Neural cell (in vitro differentiated cells): ENCODE measurements around the gene EN2. TPM values are rescaled to one million over a fixed set of nuclear protein-coding genes. Genes with fewer than 3 reads are reported as not detected.

ENCODE experiments used
- H2AFZ ChIP-seq: fragments of 200-600, 300-800 bp; sonication (generic), shearing (Covaris generic); 2 replicates; pipeline ENCODE4 v1.6.0; 2014; ENCODE audit warnings: low read depth, mild to moderate bottlenecking, antibody characterized with exemption, low read length, moderate library complexity
- H3F3A ChIP-seq: fragments of 200-600 bp; shearing (Covaris generic); 2 replicates; pipeline ENCODE4 v1.6.1; 2016; ENCODE audit warnings: mild to moderate bottlenecking, moderate library complexity, mixed read lengths, antibody characterized with exemption, low read length; ENCODE audit not compliant: insufficient read depth, poor library complexity, severe bottlenecking
- H3K27ac ChIP-seq: fragments of 200-600, 300-800 bp; sonication (generic), shearing (Covaris generic); 2 replicates; pipeline ENCODE4 v1.5.1; 2014; ENCODE audit warnings: mild to moderate bottlenecking, low read length, moderate library complexity
- H3K27me3 ChIP-seq: fragments of 300-800, 200-600 bp; sonication (generic), shearing (Covaris generic); 2 replicates; pipeline ENCODE4 v1.6.0; 2014; ENCODE audit warnings: mild to moderate bottlenecking, low read depth, low read length, moderate library complexity; ENCODE audit not compliant: insufficient read depth
- H3K36me3 ChIP-seq: fragments of 300-800, 200-600 bp; sonication (generic), shearing (Covaris generic); 2 replicates; pipeline ENCODE4 v1.5.1; 2014; ENCODE audit warnings: mild to moderate bottlenecking, antibody characterized with exemption, low read length, moderate library complexity; ENCODE audit not compliant: insufficient read depth
- H3K4me2 ChIP-seq: fragments of 300-800, 200-600 bp; sonication (generic), shearing (Covaris generic); 2 replicates; pipeline ENCODE4 v1.6.0; 2014; ENCODE audit warnings: mild to moderate bottlenecking, low read length
- H3K4me3 ChIP-seq: fragments of 300-800, 200-600 bp; sonication (generic), shearing (Covaris generic); 2 replicates; pipeline ENCODE4 v1.5.1; 2014; ENCODE audit warnings: mild to moderate bottlenecking, low read length, moderate library complexity
- H3K79me2 ChIP-seq: fragments of 200-600 bp; shearing (Covaris generic); replicated peaks from 2 replicates; pipeline ENCODE4 v1.6.0; 2014; ENCODE audit warnings: mild to moderate bottlenecking, low read length, moderate library complexity; ENCODE audit not compliant: insufficient read depth
- H3K9ac ChIP-seq: fragments of 300-800, 200-600 bp; sonication (generic), shearing (Covaris generic); 2 replicates; pipeline ENCODE4 v1.6.1; 2016; ENCODE audit warnings: mild to moderate bottlenecking, low read length, mixed read lengths
- H3K9me2 ChIP-seq: fragments of 200-600 bp; shearing (Covaris generic); 2 replicates; pipeline ENCODE4 v1.6.1; 2016; ENCODE audit warnings: mild to moderate bottlenecking, low read length, mixed read lengths; ENCODE audit not compliant: insufficient read depth
- H3K9me3 ChIP-seq: fragments of 200-600, 300-800 bp; sonication (generic), shearing (Covaris generic); 2 replicates; pipeline ENCODE4 v1.6.1; 2016; ENCODE audit warnings: mild to moderate bottlenecking, mixed run types, low read length, moderate library complexity, mixed read lengths
- H4K20me1 ChIP-seq: fragments of 200-600 bp; shearing (Covaris generic); 2 replicates; pipeline ENCODE4 v1.6.1; 2016; ENCODE audit warnings: mild to moderate bottlenecking, mixed run types; ENCODE audit not compliant: insufficient read depth
- CTCF ChIP-seq: fragments of 450-650 bp; IDR thresholded peaks from 2 replicates; pipeline ENCODE4 v1.5.1; 2014; ENCODE audit warnings: antibody characterized with exemption, mild to moderate bottlenecking, moderate library complexity; ENCODE audit not compliant: poor library complexity, severe bottlenecking
- EP300 ChIP-seq: fragments of 450-650 bp; conservative IDR thresholded peaks from 2 replicates; pipeline ENCODE4 v1.6.1; 2014; ENCODE audit warnings: antibody characterized with exemption, mild to moderate bottlenecking, moderate library complexity; ENCODE audit not compliant: poor library complexity, severe bottlenecking
- EZH2 ChIP-seq: fragments of 200-600, 300-800 bp; shearing (Covaris generic), sonication (generic); IDR thresholded peaks from 2 replicates; pipeline ENCODE4 v1.6.1; 2014; ENCODE audit warnings: antibody characterized with exemption, low read length, borderline replicate concordance, mild to moderate bottlenecking; ENCODE audit not compliant: insufficient read depth, poor library complexity, severe bottlenecking
- MXI1 ChIP-seq: fragments of 450-650 bp; conservative IDR thresholded peaks from 2 replicates; pipeline ENCODE4 v1.6.1; 2014; ENCODE audit warnings: antibody characterized with exemption, mild to moderate bottlenecking; ENCODE audit not compliant: poor library complexity, severe bottlenecking
- POLR2AphosphoS5 ChIP-seq: IDR thresholded peaks from 2 replicates; pipeline ENCODE4 v1.6.1; 2012
- RAD21 ChIP-seq: fragments of 450-650 bp; conservative IDR thresholded peaks from 2 replicates; pipeline ENCODE4 v1.6.1; 2014; ENCODE audit warnings: antibody characterized with exemption, mild to moderate bottlenecking, moderate library complexity
- REST ChIP-seq: IDR thresholded peaks from 2 replicates; pipeline ENCODE4 v1.6.1; 2012; ENCODE audit warnings: borderline replicate concordance
- SMC3 ChIP-seq: fragments of 450-650 bp; conservative IDR thresholded peaks from 2 replicates; pipeline ENCODE4 v1.6.1; 2014; ENCODE audit warnings: antibody characterized with exemption, mild to moderate bottlenecking, moderate library complexity; ENCODE audit not compliant: poor library complexity
- TAF1 ChIP-seq: IDR thresholded peaks from 2 replicates; pipeline ENCODE4 v1.6.1; 2012; ENCODE audit warnings: low read depth
- polyA plus RNA-seq: library from polyadenylated mRNA; depleted of rRNA; stranded (reverse); fragments of >200 nt; gene quantifications from 2 replicates; pipeline ENCODE4 v1.2.3, GENCODE V29; 2014

The EN2 gene
- polyA plus RNA-seq, 1 donor from 2014 or later = not detected

- H3K9me2 ChIP-seq = no peaks in the 10 kb centered on the region
- H3K27me3 ChIP-seq = peaks cover 98% of the 10 kb centered on the region
- no peaks in the 10 kb centered on the region for H3K79me2 ChIP-seq
- H3K9me3 ChIP-seq = no peaks in the 10 kb centered on the region
- TF ChIP-seq MXI1 (no peak), RAD21 (no peak), EZH2 (peak; percentile 95), EP300 (no peak)
- H2AFZ ChIP-seq = no peak overlapping the region
- H3K4me3 ChIP-seq = no peak overlapping the region
- H3F3A ChIP-seq = no peaks in the 10 kb centered on the region
- H3K4me2 ChIP-seq = no peak overlapping the region
- H3K36me3 ChIP-seq = no peaks in the 10 kb centered on the region
- H4K20me1 ChIP-seq = no peaks in the 10 kb centered on the region
- no peak overlapping the region for H3K9ac ChIP-seq
- H3K27ac ChIP-seq = no peak overlapping the region
Measured at GRCh38 chr7:155450558-155450969, 7.4 kb upstream of the EN2 start.

GRCh38 chr7:155450970-155451801 lies 6.7 kb upstream of the EN2 start:
- Histone ChIP-seq H3K79me2 (no peaks in the 10 kb centered on the region), H3K4me2 (no peak overlapping the region), H4K20me1 (no peaks in the 10 kb centered on the region)

GRCh38 chr7:155451840-155452239 lies 6.1 kb upstream of the EN2 start:
- Histone ChIP-seq H4K20me1 (no peaks in the 10 kb centered on the region), H3K9me3 (no peaks in the 10 kb centered on the region), H3K27ac (no peak overlapping the region), H3K4me3 (no peak overlapping the region), H3K9ac (no peak overlapping the region), H3F3A (no peaks in the 10 kb centered on the region), H2AFZ (no peak overlapping the region), H3K4me2 (no peak overlapping the region), H3K9me2 (no peaks in the 10 kb centered on the region), H3K27me3 (peaks cover 100% of the 10 kb centered on the region), H3K79me2 (no peaks in the 10 kb centered on the region), H3K36me3 (no peaks in the 10 kb centered on the region)
- TF ChIP-seq EZH2 = no peak
- TF ChIP-seq POLR2AphosphoS5 = no peak
- TF ChIP-seq MXI1 = no peak
- TF ChIP-seq EP300 = no peak
- no peak for TF ChIP-seq RAD21
- TF ChIP-seq CTCF = no peak
- no peak for TF ChIP-seq TAF1
- no peak for TF ChIP-seq REST
- TF ChIP-seq SMC3 = no peak

More at GRCh38 chr7:155450970-155451801, 6.7 kb upstream of the EN2 start:
- Histone ChIP-seq H3F3A (no peaks in the 10 kb centered on the region), H3K9me2 (no peaks in the 10 kb centered on the region), H3K4me3 (no peak overlapping the region), H3K27me3 (peaks cover 99% of the 10 kb centered on the region), H2AFZ (no peak overlapping the region), H3K9me3 (no peaks in the 10 kb centered on the region), H3K36me3 (no peaks in the 10 kb centered on the region), H3K9ac (no peak overlapping the region), H3K27ac (no peak overlapping the region)
- TF ChIP-seq EZH2 = peak; percentile 70
- no peak for TF ChIP-seq POLR2AphosphoS5
